HEK293T (cell line): Measurements from ENCODE around the gene ZNF644.
"Not testable (repeated sequence)": the region's sequence is repeated elsewhere in the genome, so short reads cannot be mapped to it uniquely, and the experiment has no call there.

Experiments
- CTCF ChIA-PET: fragments of 350-600 bp; formaldehyde crosslinking; extraction: SDS; loops from one replicate; lab custom pipeline; 2021; ENCODE audit warnings: antibody characterized with exemption, inconsistent platforms; lab: Yijun Ruan, JAX
- POLR2A ChIA-PET: fragments of 350-600 bp; formaldehyde crosslinking; extraction: SDS; loops from one replicate; lab custom pipeline; 2020; ENCODE audit warnings: antibody characterized with exemption, inconsistent platforms; lab: Yijun Ruan, JAX
- DNase-seq: peaks from one replicate; pipeline ENCODE4 v3.0.0; 2012; ENCODE audit warnings: mixed read lengths; ENCODE audit errors: extremely low spot score
- ARNT ChIP-seq: fragments of 450-650 bp; IDR thresholded peaks from 2 replicates; pipeline ENCODE4 v1.6.1; 2017; ENCODE audit warnings: mild to moderate bottlenecking
- BHLHE40 ChIP-seq: fragments of 450-650 bp; IDR thresholded peaks from 2 replicates; pipeline ENCODE4 v1.6.1; 2016; ENCODE audit warnings: mild to moderate bottlenecking, moderate library complexity, borderline replicate concordance
- CTBP1 ChIP-seq: fragments of 450-650 bp; IDR thresholded peaks from 2 replicates; pipeline ENCODE4 v1.6.1; 2016; ENCODE audit warnings: borderline replicate concordance
- ELF4 ChIP-seq: fragments of 450-650 bp; IDR thresholded peaks from 2 replicates; pipeline ENCODE4 v1.6.1; 2017; ENCODE audit warnings: antibody characterized with exemption
- FOXA1 ChIP-seq: fragments of 450-650 bp; IDR thresholded peaks from 2 replicates; pipeline ENCODE4 v1.6.1; 2016; ENCODE audit warnings: mild to moderate bottlenecking
- FOXK2 ChIP-seq: fragments of 450-650 bp; IDR thresholded peaks from 2 replicates; pipeline ENCODE4 v1.6.1; 2016; ENCODE audit warnings: mild to moderate bottlenecking
- FOXM1 ChIP-seq: fragments of 450-650 bp; IDR thresholded peaks from 2 replicates; pipeline ENCODE4 v1.6.1; 2017; ENCODE audit warnings: mild to moderate bottlenecking, borderline replicate concordance
- HDGF ChIP-seq: fragments of 450-650 bp; IDR thresholded peaks from 2 replicates; pipeline ENCODE4 v1.6.1; 2017; ENCODE audit warnings: antibody characterized with exemption, borderline replicate concordance
- L3MBTL2 ChIP-seq: fragments of 450-650 bp; conservative IDR thresholded peaks from 2 replicates; pipeline ENCODE4 v1.6.1; 2016; ENCODE audit warnings: mild to moderate bottlenecking
- LEF1 ChIP-seq: fragments of 450-650 bp; IDR thresholded peaks from 2 replicates; pipeline ENCODE4 v1.6.1; 2017; ENCODE audit warnings: mild to moderate bottlenecking, borderline replicate concordance
- NFRKB ChIP-seq: fragments of 450-650 bp; IDR thresholded peaks from 2 replicates; pipeline ENCODE4 v1.6.1; 2016; ENCODE audit warnings: mild to moderate bottlenecking, moderate library complexity
- SP1 ChIP-seq: fragments of 450-650 bp; IDR thresholded peaks from 2 replicates; pipeline ENCODE4 v1.6.1; 2017
- SUZ12 ChIP-seq: fragments of 450-650 bp; IDR thresholded peaks from 2 replicates; pipeline ENCODE4 v1.6.1; 2016; ENCODE audit warnings: mild to moderate bottlenecking
- TARDBP ChIP-seq: fragments of 450-650 bp; IDR thresholded peaks from 2 replicates; pipeline ENCODE4 v1.6.1; 2016
- ZNF384 ChIP-seq: fragments of 450-650 bp; IDR thresholded peaks from 2 replicates; pipeline ENCODE4 v1.6.1; 2016
- TF ChIP-seq, protein P1 (sequence below): fragments of 450-650 bp; IDR thresholded peaks from 2 replicates; pipeline ENCODE4 v1.6.1; 2016

The ZNF644 gene

GRCh38 chr1:91021686-91022517 lies at the start of gene ZNF644:
TSS of gene ZNF644 (minus strand) at chr1:91022035. CDS start at chr1:90982353, 39,682 bp downstream.
- CTCF ChIA-PET = interaction anchor here (1.3 kb wide), 1 partner anchor 49 kb away, joined by 3 read pairs; no protein-coding TSS in a partner anchor
- DNase-seq = peak; percentile 86
- TF ChIP-seq LEF1 = no peak
- TF ChIP-seq ELF4 = peak; percentile 48
- no peak for TF ChIP-seq TARDBP
- peak; percentile 79 for TF ChIP-seq NFRKB
- no peak for TF ChIP-seq CTBP1
- peak; percentile 99 for TF ChIP-seq L3MBTL2
- POLR2A ChIA-PET = interaction anchor here (0.6 to 2.1 kb wide), 14 partner anchors 8 to 370 kb away, joined by 3 to 12 read pairs (median 4); no protein-coding TSS in a partner anchor

- no peak for TF ChIP-seq FOXA1
- TF ChIP-seq HDGF = no peak
- TF ChIP-seq L3MBTL2 = no peak
- no peak for TF ChIP-seq NFRKB
- TF ChIP-seq FOXM1 = no peak
- no peak for TF ChIP-seq ARNT
- no peak for TF ChIP-seq TARDBP
- TF ChIP-seq ZNF384 = no peak
- TF ChIP-seq SP1 = no peak
- TF ChIP-seq LEF1 = no peak
- TF ChIP-seq CTBP1 = no peak
- TF ChIP-seq, protein P1, sequence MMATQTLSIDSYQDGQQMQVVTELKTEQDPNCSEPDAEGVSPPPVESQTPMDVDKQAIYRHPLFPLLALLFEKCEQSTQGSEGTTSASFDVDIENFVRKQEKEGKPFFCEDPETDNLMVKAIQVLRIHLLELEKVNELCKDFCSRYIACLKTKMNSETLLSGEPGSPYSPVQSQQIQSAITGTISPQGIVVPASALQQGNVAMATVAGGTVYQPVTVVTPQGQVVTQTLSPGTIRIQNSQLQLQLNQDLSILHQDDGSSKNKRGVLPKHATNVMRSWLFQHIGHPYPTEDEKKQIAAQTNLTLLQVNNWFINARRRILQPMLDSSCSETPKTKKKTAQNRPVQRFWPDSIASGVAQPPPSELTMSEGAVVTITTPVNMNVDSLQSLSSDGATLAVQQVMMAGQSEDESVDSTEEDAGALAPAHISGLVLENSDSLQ = no peak
- POLR2A ChIA-PET = no interaction called here
- no peak for DNase-seq
- CTCF ChIA-PET = interaction anchor here (0.9 kb wide), 2 partner anchors 48 to 95 kb away, joined by 3 read pairs; partner anchors contain the start of gene ZNF644
These were observed 48.5 kb upstream of the ZNF644 start for GRCh38 chr1:91070298-91070697.

DNA sequence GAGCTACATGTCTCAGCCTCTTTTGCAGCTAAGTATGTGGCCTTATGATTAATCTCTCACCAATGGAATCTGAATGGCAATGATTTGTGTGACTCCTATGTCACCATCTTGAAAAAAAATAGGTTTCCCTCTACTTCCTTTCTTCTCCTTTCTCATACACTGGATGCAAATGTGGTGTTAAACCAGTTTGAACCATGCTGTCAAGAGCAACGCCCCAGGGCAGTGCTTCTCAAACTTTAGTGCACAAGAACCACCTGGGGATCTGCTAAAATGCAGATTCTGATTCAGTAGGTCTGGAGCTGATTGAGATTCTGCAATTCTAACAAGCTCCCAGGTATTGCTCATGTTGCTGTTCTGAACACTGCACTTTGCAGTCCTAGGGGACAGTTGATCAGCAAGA lies 44.7 kb upstream of the ZNF644 start:
- ChIA-PET CTCF (no interaction called here), POLR2A (no interaction called here)
- DNase-seq = no peak
- TF ChIP-seq L3MBTL2 (no peak), CTBP1 (no peak), SP1 (no peak), NFRKB (no peak), FOXK2 (no peak), FOXM1 (no peak), HDGF (no peak), TARDBP (no peak), LEF1 (no peak), ARNT (no peak), SUZ12 (no peak), FOXA1 (no peak), ELF4 (no peak), BHLHE40 (no peak), ZNF384 (no peak)
- TF ChIP-seq, protein P1 = no peak

DNA sequence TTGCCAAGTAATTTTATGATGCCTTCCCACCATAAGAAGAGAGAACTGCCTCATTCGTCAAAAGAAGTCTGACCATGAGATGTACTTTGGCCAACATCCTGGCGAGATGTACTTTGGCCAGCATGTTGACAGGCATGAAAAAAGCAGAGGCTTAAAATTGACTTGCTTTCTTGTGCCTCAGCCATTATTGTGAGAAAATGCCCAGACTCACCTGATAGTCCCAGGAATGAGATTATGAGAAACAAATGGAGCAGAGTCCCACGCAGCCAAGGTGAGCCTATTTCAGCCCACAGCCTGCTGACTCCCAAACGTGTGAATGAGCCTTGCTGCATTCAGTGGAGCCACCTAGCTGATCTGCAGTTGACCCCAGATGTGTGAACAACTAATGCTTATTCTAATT lies 43.5 kb upstream of the ZNF644 start:
- ChIA-PET POLR2A (no interaction called here), CTCF (no interaction called here)
- no peak for DNase-seq

GRCh38 chr1:91063403-91063802 lies 41.6 kb upstream of the ZNF644 start:
- POLR2A ChIA-PET, CTCF ChIA-PET, DNase-seq: not testable (repeated sequence)

More for the DNA sequence above, 43.5 kb upstream of the ZNF644 start:
- TF ChIP-seq SP1 = no peak
- TF ChIP-seq ARNT = no peak
- no peak for TF ChIP-seq TARDBP
- no peak for TF ChIP-seq CTBP1

- TF ChIP-seq SUZ12 = no peak
- TF ChIP-seq FOXM1 = no peak
- no peak for TF ChIP-seq ZNF384
- TF ChIP-seq, protein P1 = no peak
- no peak for TF ChIP-seq FOXA1
- TF ChIP-seq SP1 = no peak
- TF ChIP-seq ELF4 = no peak
- TF ChIP-seq HDGF = no peak
- no peak for TF ChIP-seq CTBP1
- no peak for TF ChIP-seq LEF1
- TF ChIP-seq ARNT = no peak
- TF ChIP-seq BHLHE40 = no peak
- TF ChIP-seq TARDBP = no peak
- no peak for DNase-seq
- ChIA-PET POLR2A (no interaction called here), CTCF (no interaction called here)
These were observed 37.3 kb upstream of the ZNF644 start for GRCh38 chr1:91059157-91059556.
